NCI-H526 treated with DMSO at 0.1 percent for 48 hours (cell line): ENCODE data around the gene CRB3.
A peak's percentile ranks its signal among the peaks of the same experiment; 100 is the strongest.

Source experiments
- DNase-seq: peaks from one replicate; lab custom pipeline; 2025; lab: John Stamatoyannopoulos, UW

The CRB3 gene

GRCh38 chr19:6433165-6433564 lies 30.9 kb upstream of the CRB3 start:
- DNase-seq, result no peak

GRCh38 chr19:6433663-6434062 lies 30.4 kb upstream of the CRB3 start, which contains the start of gene SLC25A41:
TSS of gene SLC25A41 (minus strand) at chr19:6433763. CDS start at chr19:6433693, 70 bp downstream.
- DNase-seq, result no peak

GRCh38 chr19:6439743-6440142 lies 24.3 kb upstream of the CRB3 start:
- DNase-seq, result no peak

- no peak for DNase-seq
These were observed 23.2 kb upstream of the CRB3 start for GRCh38 chr19:6440905-6441304.

- no peak for DNase-seq
These were observed 21.9 kb upstream of the CRB3 start for GRCh38 chr19:6442087-6442688.

GRCh38 chr19:6443986-6444385 lies 20.1 kb upstream of the CRB3 start:
- DNase-seq, result no peak

GRCh38 chr19:6446452-6446851 lies 17.6 kb upstream of the CRB3 start:
- DNase-seq, result no peak

- no peak for DNase-seq
These were observed 16.0 kb upstream of the CRB3 start for GRCh38 chr19:6448045-6448444.

- no peak for DNase-seq
These were observed 13.9 kb upstream of the CRB3 start for GRCh38 chr19:6450166-6450565.

GRCh38 chr19:6451583-6452222 lies 12.4 kb upstream of the CRB3 start:
- DNase-seq, result no peak

- no peak for DNase-seq
These were observed 11.9 kb upstream of the CRB3 start for GRCh38 chr19:6452223-6452614.

GRCh38 chr19:6452899-6453298 lies 11.2 kb upstream of the CRB3 start:
- no peak for DNase-seq

- DNase-seq, result no peak
These were observed 10.0 kb upstream of the CRB3 start for GRCh38 chr19:6453951-6454565.

GRCh38 chr19:6455924-6456323 lies 8.1 kb upstream of the CRB3 start:
- no peak for DNase-seq

- DNase-seq, result no peak
These were observed 5.9 kb upstream of the CRB3 start for GRCh38 chr19:6457958-6458694.

- DNase-seq, result no peak
These were observed 5.3 kb upstream of the CRB3 start for GRCh38 chr19:6458695-6459261.

- DNase-seq, result peak; percentile 35
These were observed 4.6 kb upstream of the CRB3 start, which contains the start of gene SLC25A23 for GRCh38 chr19:6459262-6460098. TSS of gene SLC25A23 (minus strand) at chr19:6459792. CDS start at chr19:6459628, 164 bp downstream.

GRCh38 chr19:6460099-6460884 lies 3.8 kb upstream of the CRB3 start:
- peak; percentile 91 for DNase-seq

- no peak for DNase-seq
These were observed 935 bp downstream of the CRB3 start for GRCh38 chr19:6465006-6465405.

GRCh38 chr19:6465663-6466062 lies 1.6 kb downstream of the CRB3 start:
- DNase-seq, result no peak
